Measurements from ENCODE around the gene ADAMTS9. TPM values are rescaled to one million over a fixed set of nuclear protein-coding genes. Genes with fewer than 3 reads are reported as not detected.
"Not testable (repeated sequence)": the region's sequence is repeated elsewhere in the genome, so short reads cannot be mapped to it uniquely, and the experiment has no call there.

Gene ADAMTS9
- total and polyA plus RNA-seq, 8 donors = 5.5 to 107 (median 30.5) TPM

GRCh38 chr3:64549869-64550268 is 137.9 kb downstream of the ADAMTS9 start:
- no peaks in the 10 kb centered on the region for H3K27me3 ChIP-seq
- H3K9me3 ChIP-seq = no peaks in the 10 kb centered on the region
- H3K4me3 ChIP-seq = no peak overlapping the region
- no peak for DNase-seq
- H3K4me1 ChIP-seq = peaks cover 0 to 24% (median 15%) of the 10 kb centered on the region in 4 donors
- no peak for TF ChIP-seq EP300 (IDR thresholded peaks at IDR 0.05)
- peak overlapping the region in 2 of 5 donors; percentile 3 to 78 for H3K27ac ChIP-seq
- WGBS, 5 donors = 84 to 91% (median 85%) methylated on average over 3 of the region's 3 CpGs
- intact Hi-C loops (cut with DNase I; ENCODE audit: low total_unique reads) = no loop called here
- peaks cover 0 to 18% (median 3%) of the 10 kb centered on the region in 4 donors for H3K36me3 ChIP-seq

GRCh38 chr3:64548200-64548889 is 139.5 kb downstream of the ADAMTS9 start:
- Histone ChIP-seq H3K27me3 (no peaks in the 10 kb centered on the region), H3K4me3 (no peak overlapping the region), H3K9me3 (no peaks in the 10 kb centered on the region), H3K36me3 (peaks cover 0 to 18% (median 3%) of the 10 kb centered on the region in 4 donors), H3K27ac (peak overlapping the region in 4 of 5 donors; percentile 3 to 78 (median 40)), H3K4me1 (peaks cover 0 to 24% (median 15%) of the 10 kb centered on the region in 4 donors)
- peak in 1 of 3 donors; percentile 72 for TF ChIP-seq POLR2AphosphoS5 (IDR thresholded peaks at IDR 0.05)
- no peak for TF ChIP-seq EP300 (IDR thresholded peaks at IDR 0.05)
- TF ChIP-seq CTCF (IDR thresholded peaks at IDR 0.05) = no peak
- no peak for TF ChIP-seq POLR2A (IDR thresholded peaks at IDR 0.05)
- 25 to 42% (median 32%) methylated on average over 6 of the region's 6 CpGs for WGBS, 5 donors
- DNase-seq = peak; percentile 83 to 93
- intact Hi-C loops (cut with DNase I; ENCODE audit: low total_unique reads) = no loop called here

GRCh38 chr3:64546856-64547255 is 140.9 kb downstream of the ADAMTS9 start:
- H3K9me3 ChIP-seq = no peaks in the 10 kb centered on the region
- H3K36me3 ChIP-seq = peaks cover 0 to 18% (median 3%) of the 10 kb centered on the region in 4 donors
- no peak for TF ChIP-seq POLR2AphosphoS5 (IDR thresholded peaks at IDR 0.05)
- TF ChIP-seq CTCF (IDR thresholded peaks at IDR 0.05) = no peak
- TF ChIP-seq POLR2A (IDR thresholded peaks at IDR 0.05) = no peak
- no peak for TF ChIP-seq EP300 (IDR thresholded peaks at IDR 0.05)
- peaks cover 0 to 20% (median 15%) of the 10 kb centered on the region in 4 donors for H3K4me1 ChIP-seq
- WGBS, 5 donors = 86 to 95% (median 88%) methylated on average over 8 of the region's 8 CpGs
- no peak for DNase-seq
- no peak overlapping the region for H3K27ac ChIP-seq
- intact Hi-C loops (cut with DNase I; ENCODE audit: low total_unique reads) = no loop called here
- H3K4me3 ChIP-seq = no peak overlapping the region
- no peaks in the 10 kb centered on the region for H3K27me3 ChIP-seq

GRCh38 chr3:64545239-64545638 is 142.6 kb downstream of the ADAMTS9 start:
- H3K4me3 ChIP-seq; intact Hi-C loops (cut with DNase I; ENCODE audit: low total_unique reads); DNase-seq; H3K27me3 ChIP-seq; H3K27ac ChIP-seq; H3K9me3 ChIP-seq: not testable (repeated sequence)
- 85 to 96% (median 91%) methylated on average over 3 of the region's 3 CpGs for WGBS, 5 donors
- Histone ChIP-seq H3K4me1 (peaks cover 0 to 20% (median 13%) of the 10 kb centered on the region in 4 donors), H3K36me3 (peaks cover 7 to 25% (median 12%) of the 10 kb centered on the region in 4 donors)

- TF ChIP-seq POLR2AphosphoS5 (IDR thresholded peaks at IDR 0.05) = no peak
- TF ChIP-seq EP300 (IDR thresholded peaks at IDR 0.05) = no peak
- TF ChIP-seq CTCF (IDR thresholded peaks at IDR 0.05) = no peak
- no peak for TF ChIP-seq POLR2A (IDR thresholded peaks at IDR 0.05)
- H3K9me3 ChIP-seq = no peaks in the 10 kb centered on the region
- no peak overlapping the region for H3K4me3 ChIP-seq
- WGBS, 5 donors = 88 to 94% (median 93%) methylated on average over 4 of the region's 4 CpGs
- intact Hi-C loops (cut with DNase I; ENCODE audit: low total_unique reads) = no loop called here
- no peak for DNase-seq
- no peaks in the 10 kb centered on the region for H3K27me3 ChIP-seq
- peaks cover 7 to 35% (median 12%) of the 10 kb centered on the region in 4 donors for H3K36me3 ChIP-seq
- H3K27ac ChIP-seq = no peak overlapping the region
- H3K4me1 ChIP-seq = peaks cover 0 to 24% (median 7%) of the 10 kb centered on the region in 4 donors
Observed at GRCh38 chr3:64541803-64542202, 146.0 kb downstream of the ADAMTS9 start.
